HepG2 (cell line): Measurements from ENCODE around the gene SNAP23. TPM values are rescaled to one million over a fixed set of nuclear protein-coding genes. Genes with fewer than 3 reads are reported as not detected.

Experiments used
- ARNTL ChIP-seq: sonication (generic); formaldehyde crosslinking; IDR thresholded peaks from 2 replicates; pipeline ENCODE4 v1.4.0; 2020; ENCODE audit warnings: mild to moderate bottlenecking, missing genetic modification reagents
- BCLAF1 ChIP-seq: fragments of 450-650 bp; IDR thresholded peaks from 2 replicates; pipeline ENCODE4 v1.6.1; 2017; ENCODE audit warnings: mild to moderate bottlenecking
- CSRNP2 ChIP-seq: sonication (generic); formaldehyde crosslinking; conservative IDR thresholded peaks from 2 replicates; pipeline ENCODE4 v1.8.0; 2022; ENCODE audit warnings: low read depth, missing genetic modification reagents
- DNMT1 ChIP-seq: sonication (generic); formaldehyde crosslinking; IDR thresholded peaks from 2 replicates; pipeline ENCODE4 v1.5.1; 2020; ENCODE audit warnings: mild to moderate bottlenecking, missing genetic modification reagents
- FOSL1 ChIP-seq: sonication (generic); formaldehyde crosslinking; IDR thresholded peaks from 2 replicates; pipeline ENCODE4 v1.9.0; 2021; ENCODE audit warnings: missing genetic modification reagents, borderline replicate concordance
- FOXK2 ChIP-seq: fragments of 450-650 bp; IDR thresholded peaks from 2 replicates; pipeline ENCODE4 v1.6.1; 2016
- JUNB ChIP-seq: sonication (generic); formaldehyde crosslinking; IDR thresholded peaks from 2 replicates; pipeline ENCODE4 v1.8.0; 2022; ENCODE audit warnings: missing genetic modification reagents, mild to moderate bottlenecking, borderline replicate concordance
- KDM1A ChIP-seq: IDR thresholded peaks from 2 replicates; pipeline ENCODE4 v1.6.1; 2016; ENCODE audit warnings: missing compliant biosample characterization
- MATR3 ChIP-seq: sonication (generic); formaldehyde crosslinking; IDR thresholded peaks from 2 replicates; pipeline ENCODE4 v1.4.0; 2020; ENCODE audit warnings: missing genetic modification reagents
- PBX3 ChIP-seq: sonication (generic); formaldehyde crosslinking; IDR thresholded peaks from 2 replicates; pipeline ENCODE4 v1.8.1; 2023; ENCODE audit warnings: missing genetic modification reagents, inconsistent platforms, borderline replicate concordance
- SETDB1 ChIP-seq: sonication (generic); formaldehyde crosslinking; IDR thresholded peaks from 2 replicates; pipeline ENCODE4 v1.5.1; 2020; ENCODE audit warnings: missing genetic modification reagents, mild to moderate bottlenecking, borderline replicate concordance
- TAF15 ChIP-seq: fragments of 200-400 bp; formaldehyde crosslinking; IDR thresholded peaks from one replicate; pipeline ENCODE4 v1.6.1; 2018; ENCODE audit warnings: mild to moderate bottlenecking, low read depth, low read length; ENCODE audit not compliant: poor library complexity, severe bottlenecking
- ZNF225 ChIP-seq: sonication (generic); formaldehyde crosslinking; IDR thresholded peaks from 2 replicates; pipeline ENCODE4 v1.4.0; 2020; ENCODE audit warnings: mild to moderate bottlenecking, missing genetic modification reagents
- ZNF570 ChIP-seq: sonication (generic); formaldehyde crosslinking; IDR thresholded peaks from 2 replicates; pipeline ENCODE4 v1.4.0; 2020; ENCODE audit warnings: mild to moderate bottlenecking, missing genetic modification reagents, borderline replicate concordance
- ZNF598 ChIP-seq: sonication (generic); formaldehyde crosslinking; IDR thresholded peaks from 2 replicates; pipeline ENCODE4 v1.5.1; 2020; ENCODE audit warnings: mild to moderate bottlenecking, missing genetic modification reagents, borderline replicate concordance
- ZNF740 ChIP-seq: sonication (generic); formaldehyde crosslinking; IDR thresholded peaks from 2 replicates; pipeline ENCODE4 v1.4.0; 2020; ENCODE audit warnings: missing genetic modification reagents
- ZNF768 ChIP-seq: sonication (generic); formaldehyde crosslinking; IDR thresholded peaks from 2 replicates; pipeline ENCODE4 v1.4.0; 2020; ENCODE audit warnings: missing genetic modification reagents
- ZNF883 ChIP-seq: sonication (generic); formaldehyde crosslinking; IDR thresholded peaks from 2 replicates; pipeline ENCODE4 v1.5.1; 2020; ENCODE audit warnings: mild to moderate bottlenecking, missing genetic modification reagents; ENCODE audit errors: not compliant biosample characterization
- ZSCAN30 ChIP-seq: sonication (generic); formaldehyde crosslinking; IDR thresholded peaks from 2 replicates; pipeline ENCODE4 v1.5.0; 2020; ENCODE audit warnings: mild to moderate bottlenecking, missing genetic modification reagents
- polyA plus RNA-seq, 8 experiments: library from polyadenylated mRNA; depleted of rRNA in 3 of 8; stranded (reverse) in 7 of 8; unstranded in 1 of 8; fragments of >200 nt; fragmentation: Illumina TruSeq in 4 of 8; extraction: Trizol in 4 of 8; gene quantifications; 2 replicates each; pipeline versions ENCODE4 v1.2.1 to v1.2.3, GENCODE V29; 2011 to 2016; ENCODE audit warnings: low read depth in 4 of 8, missing spikeins in 1 of 8, mixed read lengths in 1 of 8; ENCODE audit not compliant: insufficient read depth in 1 of 8
- total RNA-seq, 5 experiments: library from RNA; depleted of rRNA; stranded (reverse); fragments of >200 nt; fragmentation: Illumina TruSeq; extraction: Trizol; gene quantifications; 2 replicates each; pipeline ENCODE4 v1.2.3, GENCODE V29; 2016; ENCODE audit warnings: low read depth in 1 of 5

SNAP23 gene
- total and polyA plus RNA-seq, 2 of the 13 experiments (the other 11 are each of a cell fraction or from before 2014, with no cell fraction given): 37.0 to 101 TPM

GRCh38 chr15:42548249-42549031 lies 53.0 kb downstream of the SNAP23 start, which contains the start of the genes HAUS2 and LRRC57 (continued):
- TF ChIP-seq PBX3 (no peak), ZNF598 (peak; percentile 85; the same call in 1 of the 2 replicates), TAF15 (no peak), MATR3 (CRISPR knock-in tag) (no peak), FOSL1 (0 out of 2 replicates have a peak, but pooled peaks have one; percentile 5), KDM1A (CRISPR knock-in tag) (no peak), BCLAF1 (no peak), ZNF225 (CRISPR knock-in tag) (peak; percentile 42; the same call in 1 of the 2 replicates), CSRNP2 (CRISPR knock-in tag) (no peak), ZSCAN30 (CRISPR knock-in tag) (no peak), ARNTL (CRISPR knock-in tag) (peak; percentile 72; the same call in 1 of the 2 replicates), ZNF570 (CRISPR knock-in tag) (no peak), ZNF740 (CRISPR knock-in tag) (no peak), DNMT1 (CRISPR knock-in tag) (peak; percentile 69; the same call in 1 of the 2 replicates), ZNF768 (CRISPR knock-in tag) (no peak), JUNB (CRISPR knock-in tag) (peak; percentile 61; the same call in 1 of the 2 replicates), ZNF883 (no peak), SETDB1 (no peak), FOXK2 (no peak)
